Colonic mucosa (tissue), 4 donors: ENCODE measurements around the gene WDR82. TPM values are rescaled to one million over a fixed set of nuclear protein-coding genes. Genes with fewer than 3 reads are reported as not detected.

Experiments used
- DNase-seq: peaks from one replicate; pipeline ENCODE4 v3.0.0-alpha.2; 2020
- H3K27ac ChIP-seq: fragments of 200-600 bp; one replicate; pipeline ENCODE4 v1.8.0; 2021
- H3K27me3 ChIP-seq: fragments of 200-600 bp; one replicate; pipeline ENCODE4 v1.8.0; 2021
- H3K36me3 ChIP-seq: fragments of 200-600 bp; one replicate; pipeline ENCODE4 v1.8.0; 2021
- H3K4me1 ChIP-seq: fragments of 200-600 bp; one replicate; pipeline ENCODE4 v1.8.0; 2021; ENCODE audit warnings: mild to moderate bottlenecking
- H3K4me3 ChIP-seq: fragments of 200-600 bp; one replicate; pipeline ENCODE4 v1.8.0; 2021
- H3K9ac ChIP-seq, 2 donors: one replicate each; pipeline ENCODE4 v1.7.0; 2013; ENCODE audit warnings: control low read depth in 2 of 2, low read depth in 2 of 2, low read length in 2 of 2
- H3K9me3 ChIP-seq: fragments of 200-600 bp; one replicate; pipeline ENCODE4 v1.8.0; 2021
- CTCF ChIP-seq: fragments of 200-600 bp; IDR thresholded peaks from one replicate; pipeline ENCODE4 v1.8.0; 2022; ENCODE audit warnings: antibody characterized with exemption, mild to moderate bottlenecking
- intact Hi-C: fragments of 100-400 bp; cut with DNase I; formaldehyde crosslinking; loops from one replicate; pipeline ENCODE4 v1.14.1; 2022
- total RNA-seq, 2 donors: library from RNA; stranded (reverse); fragmentation: NEBNext Ultra II Directional in 1 of 2; extraction: Animal tissue kit (Norgen Biotek cat#: 25700) in 1 of 2; gene quantifications; one replicate each; pipeline ENCODE4 v1.2.1, GENCODE V29; 2021
- donor health status: healthy.
- donor health status: DM: no; HTN: no; CAD: no.
- donor health status: DM: no; HTN: no; CAD: no.

Gene WDR82
- total RNA-seq, 2 donors from 2014 or later: 65.7 to 67.0 TPM

- H3K9me3 ChIP-seq: no peaks in the 10 kb centered on the region
- intact Hi-C loops: no loop called here
- peaks cover 12% of the 10 kb centered on the region for H3K36me3 ChIP-seq
- DNase-seq: no peak
- H3K4me1 ChIP-seq: no peaks in the 10 kb centered on the region
- no peak overlapping the region for H3K9ac ChIP-seq
- no peak overlapping the region for H3K27ac ChIP-seq
- TF ChIP-seq CTCF: no peak
- no peaks in the 10 kb centered on the region for H3K27me3 ChIP-seq
- no peak overlapping the region for H3K4me3 ChIP-seq
Observed at GRCh38 chr3:52228266-52228665, 50.2 kb downstream of the WDR82 start.

- Histone ChIP-seq H3K4me1 (no peaks in the 10 kb centered on the region), H3K9ac (no peak overlapping the region), H3K9me3 (no peaks in the 10 kb centered on the region), H3K27me3 (no peaks in the 10 kb centered on the region), H3K36me3 (peaks cover 12% of the 10 kb centered on the region), H3K27ac (no peak overlapping the region), H3K4me3 (no peak overlapping the region)
- intact Hi-C loops: no loop called here
- TF ChIP-seq CTCF: no peak
- DNase-seq: no peak
Observed at GRCh38 chr3:52227766-52228165, 50.7 kb downstream of the WDR82 start.

- Histone ChIP-seq H3K36me3 (peaks cover 12% of the 10 kb centered on the region), H3K27ac (no peak overlapping the region), H3K9ac (no peak overlapping the region), H3K27me3 (no peaks in the 10 kb centered on the region), H3K9me3 (no peaks in the 10 kb centered on the region), H3K4me3 (no peak overlapping the region), H3K4me1 (no peaks in the 10 kb centered on the region)
- TF ChIP-seq CTCF: no peak
- intact Hi-C loops: no loop called here
- no peak for DNase-seq
Observed at GRCh38 chr3:52227117-52227516, 51.3 kb downstream of the WDR82 start.

GRCh38 chr3:52226229-52226817, 52.1 kb downstream of the WDR82 start:
- no peak for TF ChIP-seq CTCF
- Histone ChIP-seq H3K27ac (no peak overlapping the region), H3K9me3 (no peaks in the 10 kb centered on the region), H3K9ac (no peak overlapping the region), H3K36me3 (peaks cover 12% of the 10 kb centered on the region), H3K27me3 (no peaks in the 10 kb centered on the region), H3K4me3 (no peak overlapping the region), H3K4me1 (no peaks in the 10 kb centered on the region)
- DNase-seq: no peak
- intact Hi-C loops: no loop called here

GRCh38 chr3:52225452-52226228, 52.8 kb downstream of the WDR82 start, which contains the start of gene TLR9:
TSS of gene TLR9 (minus strand) at chr3:52225645. CDS start at chr3:52225529, 116 bp downstream.
- H3K9me3 ChIP-seq: no peaks in the 10 kb centered on the region
- DNase-seq: no peak
- intact Hi-C loops: no loop called here
- H3K9ac ChIP-seq: peak within 1 kb of the TSS in 1 of 2 donors; percentile 12
- H3K4me3 ChIP-seq: no peak within 1 kb of the TSS
- H3K36me3 ChIP-seq: peaks cover 7% of the 10 kb centered on the region
- no peak for TF ChIP-seq CTCF
- H3K27me3 ChIP-seq: no peaks in the 10 kb centered on the region
- no peaks in the 10 kb centered on the region for H3K4me1 ChIP-seq
- H3K27ac ChIP-seq: no peak within 1 kb of the TSS
